ENCODE data around the gene BCAS3.

DNA sequence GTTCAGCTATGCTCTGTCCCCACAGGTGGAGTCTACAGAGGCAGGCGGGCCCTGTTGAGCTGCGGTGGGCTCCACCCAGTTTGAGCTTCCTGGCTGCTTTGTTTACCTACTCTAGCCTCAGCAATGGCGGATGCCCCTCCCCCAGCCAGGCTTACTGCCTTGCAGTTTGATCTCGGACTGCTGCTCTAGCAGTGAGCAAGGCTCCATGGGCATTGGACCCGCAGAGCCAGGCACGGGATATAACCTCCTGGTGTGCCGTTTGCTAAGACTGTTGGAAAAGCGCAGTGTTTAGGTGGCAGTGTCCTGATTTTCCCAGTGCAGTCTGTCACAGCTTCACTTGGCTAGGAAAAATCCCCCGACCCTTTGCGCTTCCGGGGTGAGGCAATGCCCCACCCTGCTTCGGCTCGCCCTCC lies 89.1 kb downstream of the BCAS3 start:
- TF ChIP-seq CTCF (IDR thresholded peaks at IDR 0.05) (no peak), EP300 (IDR thresholded peaks at IDR 0.05) (no peak)

Measured in ovary (tissue), 3 donors.